ENCODE measurements around the gene CTF1.

CTF1 gene

GRCh38 chr16:30910427-30911029, 14.1 kb downstream of the CTF1 start:
- no peak for DNase-seq

DNA sequence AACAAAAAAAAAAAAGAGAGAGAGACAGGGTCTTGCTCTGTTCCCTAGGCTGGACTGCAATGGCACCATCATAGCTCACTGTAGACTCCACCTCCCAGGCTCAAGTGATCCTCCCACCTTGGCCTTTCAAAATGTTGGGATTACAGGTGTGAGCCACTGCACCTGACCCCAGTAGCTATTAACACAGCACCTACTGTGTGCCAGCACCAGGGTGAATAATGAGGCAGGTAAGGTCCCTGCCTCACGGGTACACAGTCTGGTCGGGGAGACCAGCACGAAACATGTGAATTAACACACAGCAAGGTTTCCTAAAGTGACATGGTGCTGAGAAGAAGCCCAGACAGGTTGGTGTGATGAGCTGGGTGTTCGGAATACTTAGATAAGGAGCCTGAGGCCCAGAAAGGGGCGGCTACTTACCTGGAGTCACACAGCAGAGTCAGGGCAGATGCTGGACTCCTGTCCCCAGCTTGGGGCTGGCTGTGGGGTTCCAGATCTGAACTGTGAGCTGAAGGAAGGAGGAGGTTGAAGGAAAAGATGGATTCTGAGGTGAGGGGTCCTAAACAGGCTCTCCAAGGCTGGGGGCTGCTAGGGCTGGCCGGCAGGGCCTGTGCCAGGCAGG, 16.5 kb downstream of the CTF1 start:
- no peak for DNase-seq

DNA sequence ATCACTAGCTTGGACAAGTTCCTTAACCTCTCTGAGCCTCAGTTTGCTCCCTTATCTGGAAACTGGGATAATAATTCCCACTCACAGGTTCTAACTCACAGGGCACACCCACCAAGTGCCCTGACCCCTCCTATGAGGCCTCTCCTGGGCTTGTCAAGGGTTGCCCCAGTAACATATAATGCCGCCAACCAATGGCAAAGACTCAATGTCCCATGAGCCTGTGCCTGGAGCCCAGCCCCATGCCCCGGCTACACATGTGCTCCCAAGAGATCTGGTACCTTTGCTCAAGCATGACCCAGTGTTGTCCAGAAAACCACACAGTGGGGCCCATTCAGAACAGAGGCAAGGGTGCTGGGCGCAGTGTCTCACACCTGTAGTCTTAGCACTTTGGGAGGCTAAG, 18.4 kb downstream of the CTF1 start:
- no peak for DNase-seq

- no peak for DNase-seq
These were observed 22.2 kb downstream of the CTF1 start for GRCh38 chr16:30918614-30919013.

GRCh38 chr16:30920891-30921290, 24.5 kb downstream of the CTF1 start:
- DNase-seq = no peak

GRCh38 chr16:30921459-30921747, 25.0 kb downstream of the CTF1 start:
- no peak for DNase-seq

DNA sequence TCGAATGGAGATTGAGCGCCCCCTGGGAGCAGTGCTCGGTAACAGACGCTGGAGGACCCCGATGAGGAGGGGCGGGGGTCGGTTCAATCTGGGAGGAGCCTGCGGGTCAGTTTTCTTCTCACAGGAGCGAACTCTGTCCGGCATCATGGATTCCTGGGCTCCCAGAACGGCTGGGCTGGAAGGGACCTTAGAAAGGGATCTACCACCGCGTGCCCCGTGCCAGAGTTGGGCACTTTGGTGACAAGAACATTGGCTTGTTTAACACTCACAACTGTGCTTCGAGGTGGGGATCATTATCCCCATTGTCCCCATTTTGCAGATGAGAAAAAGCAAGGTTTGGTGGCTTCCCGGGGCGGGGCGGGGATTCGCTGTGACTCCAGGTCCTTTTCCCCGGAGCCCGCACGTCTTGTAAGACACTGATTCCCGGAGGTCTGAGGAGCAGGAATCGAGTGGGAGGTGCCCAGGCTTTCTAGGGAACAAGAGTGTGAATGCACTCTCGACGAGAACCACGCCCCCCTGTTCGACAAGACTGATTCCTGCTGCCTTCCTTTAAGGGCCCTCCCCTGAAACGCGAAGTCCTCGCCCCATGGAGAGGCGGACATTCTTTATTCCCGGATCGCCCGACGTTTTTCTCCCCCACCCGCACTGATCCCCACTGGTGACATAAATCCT, 25.5 kb downstream of the CTF1 start:
- DNase-seq = peak; percentile 93

- DNase-seq = peak; percentile 99
These were observed 26.1 kb downstream of the CTF1 start for GRCh38 chr16:30922420-30922959.

DNA sequence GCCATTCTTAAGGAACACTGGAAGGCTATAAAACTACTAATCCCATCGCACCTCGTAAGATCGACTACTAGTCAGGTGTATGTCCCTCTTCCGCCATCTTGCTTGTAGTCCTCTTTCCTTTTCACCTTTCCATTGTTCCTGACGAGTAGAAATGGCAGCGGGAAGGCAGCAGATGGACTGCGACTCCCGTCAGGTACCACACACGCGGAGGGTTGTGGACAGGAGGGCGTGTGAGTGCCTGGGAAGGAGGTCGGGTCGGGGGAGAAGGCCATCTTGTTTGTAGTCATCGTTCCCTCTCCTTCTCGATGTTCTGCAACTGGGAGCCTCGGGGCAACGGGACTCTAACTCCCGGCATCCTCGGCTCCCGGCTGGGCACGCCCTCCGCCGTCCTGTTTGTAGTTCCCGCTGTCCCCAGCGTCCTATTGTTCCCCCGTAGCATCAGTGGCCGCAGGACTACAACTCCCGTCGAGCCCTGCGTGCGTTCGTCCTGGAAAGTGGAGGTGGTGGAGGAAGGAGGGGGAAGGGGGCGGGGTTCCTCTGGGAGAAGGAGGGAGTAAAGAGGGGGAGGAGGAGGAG, 26.6 kb downstream of the CTF1 start:
- DNase-seq = peak; percentile 97

DNA sequence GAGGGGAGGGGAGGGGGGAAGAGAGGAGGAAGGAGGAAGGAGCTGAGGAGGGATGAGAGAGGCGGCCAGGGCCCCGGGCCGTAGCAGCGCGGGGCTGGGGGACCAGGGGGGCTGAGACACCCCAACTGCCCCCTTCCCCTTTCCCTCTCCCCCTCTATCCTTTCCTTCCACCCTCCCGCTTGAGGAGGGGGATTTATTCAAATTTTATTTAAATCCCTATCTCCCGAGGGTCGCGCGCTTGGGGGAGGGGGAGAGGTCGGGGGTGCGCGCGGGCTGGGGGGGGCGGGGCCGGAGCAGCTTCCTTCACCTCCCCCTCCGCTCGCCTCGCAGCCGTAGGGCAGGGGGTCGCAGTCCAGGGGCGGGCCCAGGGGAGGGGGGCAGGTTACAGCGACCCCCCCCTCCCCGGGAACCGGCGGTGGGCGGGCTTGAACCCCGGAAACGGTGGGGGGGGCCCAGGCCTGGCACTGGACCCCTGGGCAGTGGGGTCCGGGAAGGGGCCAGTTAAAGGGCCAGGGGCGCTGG, 27.2 kb downstream of the CTF1 start, which contains the start of gene FBXL19:
Gene FBXL19, plus strand, starts transcription at position 19 of the 522 bp plus-strand sequence. CDS start 2,183 bp downstream, outside the sequence.
- DNase-seq = no peak

DNA sequence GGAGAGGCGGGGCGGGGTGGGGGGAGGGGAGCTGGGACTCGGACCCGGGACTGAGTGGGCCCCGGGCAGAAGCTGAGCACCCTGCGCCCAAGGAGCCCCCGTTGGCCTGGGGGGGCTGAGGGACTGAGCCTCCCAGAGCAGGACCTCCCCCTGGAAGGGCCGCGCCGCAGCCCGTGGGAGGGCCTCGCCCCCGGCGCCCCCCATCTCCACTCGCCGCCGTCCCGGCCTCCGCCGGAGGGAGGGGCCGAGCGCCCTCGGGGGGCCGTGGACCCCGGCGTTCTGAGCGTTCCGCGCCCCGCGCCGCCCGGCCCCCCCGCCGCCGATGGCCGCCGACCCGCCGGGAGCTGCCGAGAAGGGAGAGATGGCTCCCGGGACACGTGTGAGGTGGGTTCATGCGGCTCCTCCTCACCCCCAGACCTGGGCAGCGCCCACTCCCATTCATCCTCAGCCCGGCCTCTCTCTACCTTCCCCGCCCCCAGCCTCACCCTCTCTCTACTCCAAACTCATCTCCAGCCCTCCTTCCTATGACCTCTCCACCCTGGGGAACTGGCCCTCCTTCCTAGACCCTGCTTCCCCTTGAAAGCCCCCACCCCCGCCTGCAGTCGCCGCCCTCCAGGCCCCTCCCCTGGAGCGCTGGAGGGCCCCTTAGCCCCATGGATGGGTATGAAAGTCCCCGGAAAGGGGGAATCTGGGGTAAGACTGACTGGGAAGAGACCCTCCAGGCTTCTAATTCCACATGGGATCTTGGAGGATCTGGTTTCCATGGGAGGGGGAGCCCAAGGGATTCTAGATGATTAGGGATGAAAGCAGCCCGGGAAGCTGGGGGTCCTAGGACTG, 27.9 kb downstream of the CTF1 start:
- DNase-seq = no peak

DNA sequence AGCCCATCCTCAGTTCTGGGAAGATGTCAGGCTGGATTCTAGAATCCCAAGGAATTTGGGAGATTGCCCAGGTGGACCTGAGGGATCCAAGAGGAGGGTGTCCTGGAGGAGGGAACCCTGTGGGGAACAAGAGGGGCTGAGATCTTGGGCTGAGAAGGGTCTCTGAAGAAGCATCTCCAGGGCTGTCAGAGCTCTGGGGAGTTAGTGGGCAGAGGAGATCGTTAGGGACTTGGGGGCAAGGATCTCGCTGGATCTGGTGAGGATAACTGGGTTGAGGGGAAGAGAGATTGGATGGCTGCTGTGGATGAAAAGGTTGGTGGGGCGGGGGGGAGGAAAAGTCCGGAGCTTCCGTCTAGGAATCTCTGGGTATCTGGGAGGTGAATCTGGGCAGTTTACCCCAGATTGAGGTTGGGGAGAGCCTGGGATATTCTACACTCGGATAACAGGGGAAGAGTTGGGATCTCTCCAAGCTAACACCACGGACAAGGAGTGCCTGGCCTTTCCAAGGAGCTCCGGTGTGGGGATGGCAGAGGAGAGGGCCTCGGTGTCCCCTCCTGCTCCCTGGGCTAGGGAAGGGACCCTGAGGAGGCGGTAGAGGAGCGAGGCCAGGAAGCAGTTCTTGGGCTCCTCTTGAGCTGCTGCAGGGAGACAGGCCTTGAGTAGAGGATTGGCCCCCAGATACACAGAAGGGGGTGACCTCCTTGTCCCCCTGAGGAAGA, 28.7 kb downstream of the CTF1 start:
- no peak for DNase-seq

DNA sequence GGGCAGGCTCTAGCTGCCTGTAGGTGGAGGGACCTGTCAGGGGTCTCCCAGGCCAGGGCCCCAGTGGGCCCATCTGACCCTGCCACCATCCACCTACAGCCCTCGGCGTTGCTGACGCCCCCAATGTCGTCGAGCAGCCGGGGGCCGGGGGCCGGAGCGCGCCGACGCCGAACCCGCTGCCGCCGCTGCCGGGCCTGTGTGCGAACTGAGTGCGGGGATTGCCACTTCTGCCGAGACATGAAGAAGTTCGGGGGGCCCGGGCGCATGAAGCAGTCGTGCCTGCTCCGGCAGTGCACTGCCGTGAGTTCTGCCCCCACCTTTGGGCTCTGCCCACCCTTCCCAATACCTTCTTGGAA, 29.2 kb downstream of the CTF1 start:
- DNase-seq = no peak

DNA sequence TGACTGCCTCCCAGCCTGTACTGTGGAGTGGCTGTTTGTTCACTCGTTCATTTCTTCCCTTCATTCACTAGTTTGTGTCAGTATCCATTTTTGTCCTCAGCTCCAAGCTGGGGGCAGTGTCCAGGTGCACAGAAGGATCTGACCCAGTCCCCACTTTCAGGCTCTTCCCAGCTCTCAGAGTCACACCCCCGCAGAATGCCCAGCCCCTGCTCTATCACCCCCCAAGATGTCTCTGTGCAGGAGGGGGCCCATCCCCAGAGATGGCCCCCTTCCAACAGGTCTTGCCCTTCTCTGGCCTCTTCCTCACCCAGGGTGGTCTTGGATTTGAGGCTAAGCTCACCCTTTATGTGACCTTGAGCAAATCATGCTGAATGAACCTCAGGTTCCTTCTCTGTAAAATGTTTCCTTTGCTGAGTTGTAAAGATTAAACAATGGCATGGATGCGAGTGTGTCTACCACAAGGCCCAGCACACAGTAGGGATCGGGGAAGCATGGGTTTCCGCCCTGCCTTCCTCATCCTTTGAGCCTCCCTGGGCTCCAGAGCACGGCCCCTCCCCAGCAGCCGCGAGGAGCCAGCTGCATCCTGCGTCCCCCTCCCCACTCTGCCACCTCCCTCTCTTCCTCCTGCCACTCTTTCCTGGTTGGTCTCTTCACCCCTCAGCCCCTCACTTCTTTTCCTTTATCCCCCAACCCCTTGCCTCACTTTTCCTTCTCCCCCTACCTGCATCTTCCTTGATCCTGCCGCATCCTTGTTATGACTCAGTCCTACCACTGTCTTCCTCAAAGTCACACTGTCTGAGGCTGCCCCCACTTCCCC, 29.8 kb downstream of the CTF1 start:
- no peak for DNase-seq

GRCh38 chr16:30926937-30927788, 30.7 kb downstream of the CTF1 start:
- DNase-seq = no peak

DNA sequence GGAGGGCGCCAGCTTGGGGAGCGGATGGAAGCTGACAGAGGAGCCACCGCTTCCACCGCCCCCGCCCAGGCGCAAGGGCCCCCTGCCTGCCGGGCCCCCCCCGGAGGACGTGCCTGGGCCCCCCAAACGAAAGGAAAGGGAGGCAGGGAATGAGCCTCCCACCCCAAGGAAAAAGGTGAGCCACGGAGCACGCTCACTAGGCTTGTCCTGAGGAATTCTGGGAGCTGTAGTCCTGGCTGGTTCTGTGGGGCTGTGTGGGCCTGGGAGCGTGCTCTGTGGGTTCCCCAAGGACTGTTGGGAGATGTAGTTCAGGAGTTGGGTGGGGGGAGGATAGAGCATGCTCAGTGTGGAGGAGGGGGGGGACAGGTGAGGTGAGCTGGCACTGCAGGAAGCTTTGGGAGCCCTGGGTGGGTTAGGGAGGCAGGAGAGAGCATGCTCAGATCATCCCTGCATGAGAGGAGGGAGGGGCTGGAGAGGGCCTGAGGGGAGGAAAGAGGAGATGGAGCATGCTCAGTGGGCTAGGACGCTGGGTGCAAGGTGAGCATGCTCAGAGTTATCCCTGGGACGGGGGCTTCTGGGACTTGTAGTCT, 31.5 kb downstream of the CTF1 start:
- peak; percentile 51 for DNase-seq

- no peak for DNase-seq
These were observed 32.0 kb downstream of the CTF1 start for GRCh38 chr16:30928390-30928789.

GRCh38 chr16:30929167-30929566, 32.8 kb downstream of the CTF1 start:
- no peak for DNase-seq

DNA sequence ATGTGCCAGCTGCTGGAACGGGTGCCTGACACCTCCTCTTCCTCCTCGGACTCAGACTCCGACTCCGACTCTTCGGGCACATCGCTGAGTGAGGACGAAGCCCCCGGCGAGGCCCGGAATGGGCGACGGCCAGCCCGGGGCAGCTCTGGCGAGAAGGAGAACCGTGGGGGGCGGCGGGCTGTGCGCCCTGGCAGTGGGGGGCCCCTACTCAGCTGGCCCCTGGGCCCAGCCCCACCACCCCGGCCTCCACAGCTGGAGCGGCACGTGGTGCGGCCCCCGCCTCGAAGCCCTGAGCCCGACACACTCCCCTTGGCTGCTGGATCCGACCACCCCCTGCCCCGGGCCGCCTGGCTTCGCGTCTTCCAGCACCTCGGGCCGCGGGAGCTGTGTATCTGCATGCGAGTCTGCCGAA, 33.8 kb downstream of the CTF1 start:
- DNase-seq = no peak
